ENCODE results near the gene DLG2.
A peak's percentile ranks its signal among the peaks of the same experiment; 100 is the strongest.

Gene DLG2

DNA sequence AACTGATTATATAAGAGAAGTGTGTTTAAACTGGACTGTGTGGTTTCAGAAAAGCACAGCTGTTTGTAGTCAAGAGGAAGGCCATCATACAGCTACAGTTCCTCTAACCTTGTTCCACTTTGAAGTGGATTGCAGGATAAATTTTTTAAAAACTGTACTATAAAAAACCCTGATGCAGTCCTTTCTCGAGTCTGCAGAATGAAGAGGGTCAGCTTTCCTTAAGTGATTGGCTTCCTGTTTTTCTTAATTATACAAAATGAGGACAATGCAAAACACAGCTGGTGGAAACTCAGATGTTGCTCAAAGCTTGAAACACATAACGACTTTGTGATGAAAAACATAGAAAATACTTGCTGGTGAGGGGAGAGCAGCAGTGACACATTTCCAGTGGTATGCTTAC lies 1060.5 kb downstream of the DLG2 start:
- H3K27ac ChIP-seq (ENCODE audit: low read depth, low read length), result peak overlapping the region; percentile 36
- TF ChIP-seq, protein P1, sequence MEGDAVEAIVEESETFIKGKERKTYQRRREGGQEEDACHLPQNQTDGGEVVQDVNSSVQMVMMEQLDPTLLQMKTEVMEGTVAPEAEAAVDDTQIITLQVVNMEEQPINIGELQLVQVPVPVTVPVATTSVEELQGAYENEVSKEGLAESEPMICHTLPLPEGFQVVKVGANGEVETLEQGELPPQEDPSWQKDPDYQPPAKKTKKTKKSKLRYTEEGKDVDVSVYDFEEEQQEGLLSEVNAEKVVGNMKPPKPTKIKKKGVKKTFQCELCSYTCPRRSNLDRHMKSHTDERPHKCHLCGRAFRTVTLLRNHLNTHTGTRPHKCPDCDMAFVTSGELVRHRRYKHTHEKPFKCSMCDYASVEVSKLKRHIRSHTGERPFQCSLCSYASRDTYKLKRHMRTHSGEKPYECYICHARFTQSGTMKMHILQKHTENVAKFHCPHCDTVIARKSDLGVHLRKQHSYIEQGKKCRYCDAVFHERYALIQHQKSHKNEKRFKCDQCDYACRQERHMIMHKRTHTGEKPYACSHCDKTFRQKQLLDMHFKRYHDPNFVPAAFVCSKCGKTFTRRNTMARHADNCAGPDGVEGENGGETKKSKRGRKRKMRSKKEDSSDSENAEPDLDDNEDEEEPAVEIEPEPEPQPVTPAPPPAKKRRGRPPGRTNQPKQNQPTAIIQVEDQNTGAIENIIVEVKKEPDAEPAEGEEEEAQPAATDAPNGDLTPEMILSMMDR (IDR thresholded peaks at IDR 0.05; ENCODE audit: low read depth, low read length, poor library complexity, severe bottlenecking), result no peak
- TF ChIP-seq EZH2phosphoT487 (IDR thresholded peaks at IDR 0.05; ENCODE audit: borderline replicate concordance, low read length), result no peak

DNA sequence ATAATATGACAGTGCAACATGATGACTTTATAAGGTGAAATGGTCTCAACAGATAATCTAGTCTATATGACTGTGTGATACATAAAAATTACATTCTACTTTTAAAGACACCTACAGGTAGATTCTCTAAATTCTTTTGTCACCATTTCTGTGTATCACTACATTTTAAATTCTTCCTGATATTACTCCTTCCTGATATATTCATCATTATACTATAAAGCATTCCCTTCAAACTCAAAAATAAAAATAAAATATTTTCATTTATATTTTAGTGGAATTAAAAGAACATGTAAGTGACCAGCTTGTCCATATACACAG lies 1062.3 kb downstream of the DLG2 start:
- H3K9me3 ChIP-seq (ENCODE audit: control insufficient read depth, insufficient read depth, low read length), result no peaks in the 10 kb centered on the region
- H3K4me2 ChIP-seq (ENCODE audit: low read length), result no peak overlapping the region
- TF ChIP-seq, protein P1 (IDR thresholded peaks at IDR 0.05; ENCODE audit: low read depth, low read length, poor library complexity, severe bottlenecking), result no peak
- TF ChIP-seq EZH2phosphoT487 (IDR thresholded peaks at IDR 0.05; ENCODE audit: borderline replicate concordance, low read length), result no peak
- no peak overlapping the region for H3K27ac ChIP-seq (ENCODE audit: low read depth, low read length)
- H3K36me3 ChIP-seq (ENCODE audit: control insufficient read depth, low read length), result no peaks in the 10 kb centered on the region
- H4K20me1 ChIP-seq (ENCODE audit: control insufficient read depth, insufficient read depth, low read depth, low read length), result no peaks in the 10 kb centered on the region
- no peak overlapping the region for H3K4me3 ChIP-seq (ENCODE audit: low read length)
- no peaks in the 10 kb centered on the region for H3F3A ChIP-seq (ENCODE audit: control insufficient read depth, insufficient read depth)
- H3K79me2 ChIP-seq (ENCODE audit: control insufficient read depth, low read length), result no peaks in the 10 kb centered on the region
- H3K27me3 ChIP-seq (ENCODE audit: control insufficient read depth, low read length), result no peaks in the 10 kb centered on the region
- H3K4me1 ChIP-seq (ENCODE audit: control insufficient read depth, low read length), result peaks cover 22% of the 10 kb centered on the region
- no peaks in the 10 kb centered on the region for H3K9me2 ChIP-seq (replicated peaks; ENCODE audit: control insufficient read depth, low read length)

More for the DNA sequence above, 1060.5 kb downstream of the DLG2 start:
- Histone ChIP-seq H4K20me1 (ENCODE audit: control insufficient read depth, insufficient read depth, low read depth, low read length) (no peaks in the 10 kb centered on the region), H3K36me3 (ENCODE audit: control insufficient read depth, low read length) (no peaks in the 10 kb centered on the region), H3K4me2 (ENCODE audit: low read length) (peak overlapping the region; percentile 21), H3K27me3 (ENCODE audit: control insufficient read depth, low read length) (no peaks in the 10 kb centered on the region), H3K4me1 (ENCODE audit: control insufficient read depth, low read length) (peaks cover 22% of the 10 kb centered on the region), H3K4me3 (ENCODE audit: low read length) (no peak overlapping the region), H3K9me3 (ENCODE audit: control insufficient read depth, insufficient read depth, low read length) (no peaks in the 10 kb centered on the region), H3K9me2 (replicated peaks; ENCODE audit: control insufficient read depth, low read length) (no peaks in the 10 kb centered on the region), H3K79me2 (ENCODE audit: control insufficient read depth, low read length) (no peaks in the 10 kb centered on the region), H3F3A (ENCODE audit: control insufficient read depth, insufficient read depth) (no peaks in the 10 kb centered on the region)

DNA sequence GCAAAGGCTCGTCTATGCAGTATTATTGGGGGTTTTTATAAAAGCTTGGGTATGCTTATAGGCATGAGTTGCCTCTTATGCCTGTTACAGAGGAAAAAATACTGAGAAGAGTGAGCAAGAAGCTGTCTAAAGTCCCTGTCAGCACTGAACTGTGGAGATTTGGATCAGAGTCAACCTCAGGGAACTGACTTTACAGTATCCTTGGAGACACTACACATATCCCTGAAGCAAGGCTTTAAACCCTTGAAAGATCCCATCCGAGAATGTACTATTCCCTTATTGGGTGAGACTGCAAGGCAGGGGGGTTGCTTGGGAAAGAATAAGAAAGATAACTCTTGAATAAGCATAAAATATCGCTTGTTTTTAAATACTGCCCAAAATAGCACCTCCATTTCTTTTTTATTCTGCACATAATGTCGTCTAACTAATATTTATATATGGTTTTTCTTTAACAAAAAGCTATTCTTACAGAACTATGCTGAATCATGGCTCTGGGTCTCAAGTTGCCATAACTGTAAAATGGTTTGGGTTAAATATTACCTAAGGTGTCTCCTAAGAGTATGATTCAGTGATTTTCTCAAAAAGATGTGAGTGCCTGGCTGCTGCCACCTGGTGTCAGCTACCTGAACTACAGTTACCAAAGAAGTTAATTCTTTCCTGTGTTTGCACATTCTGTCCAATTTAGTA lies 1062.8 kb downstream of the DLG2 start:
- H3K79me2 ChIP-seq (ENCODE audit: control insufficient read depth, low read length), result no peaks in the 10 kb centered on the region
- no peak for TF ChIP-seq EZH2phosphoT487 (IDR thresholded peaks at IDR 0.05; ENCODE audit: borderline replicate concordance, low read length)
- TF ChIP-seq, protein P1 (IDR thresholded peaks at IDR 0.05; ENCODE audit: low read depth, low read length, poor library complexity, severe bottlenecking), result peak; percentile 82
- no peaks in the 10 kb centered on the region for H4K20me1 ChIP-seq (ENCODE audit: control insufficient read depth, insufficient read depth, low read depth, low read length)
- H3K4me2 ChIP-seq (ENCODE audit: low read length), result no peak overlapping the region
- H3K36me3 ChIP-seq (ENCODE audit: control insufficient read depth, low read length), result no peaks in the 10 kb centered on the region
- H3K4me3 ChIP-seq (ENCODE audit: low read length), result no peak overlapping the region
- no peaks in the 10 kb centered on the region for H3K9me2 ChIP-seq (replicated peaks; ENCODE audit: control insufficient read depth, low read length)
- no peak overlapping the region for H3K27ac ChIP-seq (ENCODE audit: low read depth, low read length)
- H3K9me3 ChIP-seq (ENCODE audit: control insufficient read depth, insufficient read depth, low read length), result no peaks in the 10 kb centered on the region
- H3F3A ChIP-seq (ENCODE audit: control insufficient read depth, insufficient read depth), result no peaks in the 10 kb centered on the region
- no peaks in the 10 kb centered on the region for H3K27me3 ChIP-seq (ENCODE audit: control insufficient read depth, low read length)
- H3K4me1 ChIP-seq (ENCODE audit: control insufficient read depth, low read length), result peaks cover 22% of the 10 kb centered on the region

Data from DOHH2 (cell line).